ENCODE data around the gene BCL2L11. TPM values are rescaled to one million over a fixed set of nuclear protein-coding genes. Genes with fewer than 3 reads are reported as not detected.

Gene BCL2L11
- polyA plus RNA-seq, 3 donors, result 18.3 to 21.3 (median 18.5) TPM

- no peak for DNase-seq (ENCODE audit: extremely low read depth in 1 of 11, low read depth in 9 of 11, low spot score in 4 of 11)
These were observed 9.5 kb upstream of the BCL2L11 start for GRCh38 chr2:111111101-111111755.

- DNase-seq (ENCODE audit: extremely low read depth in 1 of 11, low read depth in 9 of 11, low spot score in 4 of 11), result no peak
These were observed 6.9 kb upstream of the BCL2L11 start for GRCh38 chr2:111113838-111114237.

GRCh38 chr2:111116011-111116746 is 4.5 kb upstream of the BCL2L11 start:
- no peak for DNase-seq (ENCODE audit: extremely low read depth in 1 of 11, low read depth in 9 of 11, low spot score in 4 of 11)

- peak in 9 of 11 donors; percentile 65 to 79 (median 67) for DNase-seq (ENCODE audit: extremely low read depth in 1 of 11, low read depth in 9 of 11, low spot score in 4 of 11)
These were observed 3.7 kb upstream of the BCL2L11 start for GRCh38 chr2:111116843-111117597.

- DNase-seq (ENCODE audit: extremely low read depth in 1 of 11, low read depth in 9 of 11, low spot score in 4 of 11), result peak in 8 of 11 donors; percentile 8 to 28 (median 22)
These were observed 2.9 kb upstream of the BCL2L11 start for GRCh38 chr2:111117598-111118480.

GRCh38 chr2:111118481-111118980 is 2.2 kb upstream of the BCL2L11 start:
- DNase-seq (ENCODE audit: extremely low read depth in 1 of 11, low read depth in 9 of 11, low spot score in 4 of 11), result peak in 6 of 11 donors; percentile 4 to 27 (median 13)

GRCh38 chr2:111118981-111119821 is 1.5 kb upstream of the BCL2L11 start:
- peak in 9 of 11 donors; percentile 3 to 27 (median 18) for DNase-seq (ENCODE audit: extremely low read depth in 1 of 11, low read depth in 9 of 11, low spot score in 4 of 11)

- peak in 5 of 11 donors; percentile 1 to 10 (median 9) for DNase-seq (ENCODE audit: extremely low read depth in 1 of 11, low read depth in 9 of 11, low spot score in 4 of 11)
These were observed 877 bp upstream of the BCL2L11 start for GRCh38 chr2:111119822-111120252.

- DNase-seq (ENCODE audit: extremely low read depth in 1 of 11, low read depth in 9 of 11, low spot score in 4 of 11), result peak in 9 of 11 donors; percentile 20 to 64 (median 46)
These were observed 514 bp downstream of the BCL2L11 start for GRCh38 chr2:111121028-111121827.

GRCh38 chr2:111121828-111122630 is 1.3 kb downstream of the BCL2L11 start:
- DNase-seq (ENCODE audit: extremely low read depth in 1 of 11, low read depth in 9 of 11, low spot score in 4 of 11), result peak in 10 of 11 donors; percentile 61 to 87 (median 84)

- peak in 9 of 11 donors; percentile 41 to 66 (median 52) for DNase-seq (ENCODE audit: extremely low read depth in 1 of 11, low read depth in 9 of 11, low spot score in 4 of 11)
These were observed 2.1 kb downstream of the BCL2L11 start for GRCh38 chr2:111122631-111123421.

- DNase-seq (ENCODE audit: extremely low read depth in 1 of 11, low read depth in 9 of 11, low spot score in 4 of 11), result no peak
These were observed 3.0 kb downstream of the BCL2L11 start for GRCh38 chr2:111123751-111124150.

GRCh38 chr2:111126581-111126980 is 5.9 kb downstream of the BCL2L11 start:
- DNase-seq (ENCODE audit: extremely low read depth in 1 of 11, low read depth in 9 of 11, low spot score in 4 of 11), result no peak

- DNase-seq (ENCODE audit: extremely low read depth in 1 of 11, low read depth in 9 of 11, low spot score in 4 of 11), result no peak
These were observed 6.6 kb downstream of the BCL2L11 start for GRCh38 chr2:111127351-111127750.

- DNase-seq (ENCODE audit: extremely low read depth in 1 of 11, low read depth in 9 of 11, low spot score in 4 of 11), result no peak
These were observed 7.4 kb downstream of the BCL2L11 start for GRCh38 chr2:111128096-111128495.
